ENCODE results near the gene DDB1. TPM values are rescaled to one million over a fixed set of nuclear protein-coding genes. Genes with fewer than 3 reads are reported as not detected.

DDB1 gene
- total and polyA plus RNA-seq, 2 of the 13 experiments (the other 11 are each of a cell fraction or from before 2014, with no cell fraction given): 217 to 266 TPM

GRCh38 chr11:61361741-61362541 is 29.0 kb upstream of the DDB1 start, which contains the start of the genes CYB561A3 and TMEM138 (continued):
- TF ChIP-seq ZXDC (CRISPR knock-in tag; IDR thresholded peaks at IDR 0.05) (no peak), MED8 (CRISPR knock-in tag; IDR thresholded peaks at IDR 0.05; ENCODE audit: insufficient replicate concordance) (peak; percentile 52), PTBP1 (IDR thresholded peaks at IDR 0.05; ENCODE audit: low read depth, low read length, poor library complexity, severe bottlenecking) (peak; percentile 90), ZNF224 (CRISPR knock-in tag; IDR thresholded peaks at IDR 0.05) (0 out of 2 replicates have a peak, but pooled peaks have one; percentile 13), ZNF761 (CRISPR knock-in tag; conservative IDR thresholded peaks at IDR 0.05) (0 out of 2 replicates have a peak, but pooled peaks have one; percentile 90), ZNF225 (CRISPR knock-in tag; IDR thresholded peaks at IDR 0.05) (peak; percentile 94), XRCC5 (optimal IDR thresholded peaks at IDR 0.05; ENCODE audit: low read length) (peak; percentile 82), KMT2A (CRISPR knock-in tag; IDR thresholded peaks at IDR 0.05) (0 out of 2 replicates have a peak, but pooled peaks have one; percentile 41), BORCS8-MEF2B (CRISPR knock-in tag; IDR thresholded peaks at IDR 0.05) (peak; percentile 78; the same call in 1 of the 2 replicates), ZNF503 (CRISPR knock-in tag; IDR thresholded peaks at IDR 0.05) (peak; percentile 27; the same call in 1 of the 2 replicates), SMARCC2 (IDR thresholded peaks at IDR 0.05) (no peak), ZNF30 (CRISPR knock-in tag; IDR thresholded peaks at IDR 0.05) (no peak), NFYB (CRISPR knock-in tag; IDR thresholded peaks at IDR 0.05) (peak; percentile 75), GATAD1 (CRISPR knock-in tag; IDR thresholded peaks at IDR 0.05) (peak; percentile 84), ZNF512B (CRISPR knock-in tag; IDR thresholded peaks at IDR 0.05; ENCODE audit: borderline replicate concordance) (no peak), TFE3 (CRISPR knock-in tag; IDR thresholded peaks at IDR 0.05) (no peak; the same call in 1 of the 2 replicates), CHCHD3 (CRISPR knock-in tag; IDR thresholded peaks at IDR 0.05) (no peak), ZGPAT (CRISPR knock-in tag; IDR thresholded peaks at IDR 0.05) (peak; percentile 94), RNF2 (conservative IDR thresholded peaks at IDR 0.05; ENCODE audit: low read depth) (peak; percentile 91)
